GM10266 (cell line): ENCODE data around the gene PLEKHA1.

ENCODE experiments used
- DNase-seq: peaks from one replicate; pipeline ENCODE4 v3.0.0; 2012; ENCODE audit errors: extremely low spot score
- TF ChIP-seq, protein P1 (sequence below): IDR thresholded peaks from 2 replicates; pipeline ENCODE4 v1.5.1; 2012; ENCODE audit warnings: mild to moderate bottlenecking, low read depth; ENCODE audit not compliant: control insufficient read depth, insufficient read depth; ENCODE audit errors: missing control alignments

The PLEKHA1 gene

DNA sequence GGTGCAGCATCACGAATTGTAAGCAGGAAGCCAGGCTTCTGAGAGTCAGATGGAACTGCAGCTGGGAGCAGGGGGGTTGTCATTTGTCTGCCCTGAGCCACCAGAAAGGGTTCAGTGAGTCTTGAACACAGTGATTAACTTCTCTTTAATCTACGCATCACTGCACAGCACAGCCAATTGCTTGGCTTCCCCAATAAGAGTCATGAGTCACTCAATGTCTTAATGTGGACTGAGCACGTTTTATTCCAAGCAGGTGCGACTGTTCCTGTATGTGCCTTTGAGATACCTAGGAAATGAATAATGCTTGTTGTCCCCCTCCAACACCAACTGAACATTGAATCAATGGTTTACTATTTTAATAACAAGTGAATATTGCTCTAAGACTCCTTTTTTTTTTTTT, 26.0 kb upstream of the PLEKHA1 start:
- TF ChIP-seq, protein P1, sequence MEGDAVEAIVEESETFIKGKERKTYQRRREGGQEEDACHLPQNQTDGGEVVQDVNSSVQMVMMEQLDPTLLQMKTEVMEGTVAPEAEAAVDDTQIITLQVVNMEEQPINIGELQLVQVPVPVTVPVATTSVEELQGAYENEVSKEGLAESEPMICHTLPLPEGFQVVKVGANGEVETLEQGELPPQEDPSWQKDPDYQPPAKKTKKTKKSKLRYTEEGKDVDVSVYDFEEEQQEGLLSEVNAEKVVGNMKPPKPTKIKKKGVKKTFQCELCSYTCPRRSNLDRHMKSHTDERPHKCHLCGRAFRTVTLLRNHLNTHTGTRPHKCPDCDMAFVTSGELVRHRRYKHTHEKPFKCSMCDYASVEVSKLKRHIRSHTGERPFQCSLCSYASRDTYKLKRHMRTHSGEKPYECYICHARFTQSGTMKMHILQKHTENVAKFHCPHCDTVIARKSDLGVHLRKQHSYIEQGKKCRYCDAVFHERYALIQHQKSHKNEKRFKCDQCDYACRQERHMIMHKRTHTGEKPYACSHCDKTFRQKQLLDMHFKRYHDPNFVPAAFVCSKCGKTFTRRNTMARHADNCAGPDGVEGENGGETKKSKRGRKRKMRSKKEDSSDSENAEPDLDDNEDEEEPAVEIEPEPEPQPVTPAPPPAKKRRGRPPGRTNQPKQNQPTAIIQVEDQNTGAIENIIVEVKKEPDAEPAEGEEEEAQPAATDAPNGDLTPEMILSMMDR: no peak

DNA sequence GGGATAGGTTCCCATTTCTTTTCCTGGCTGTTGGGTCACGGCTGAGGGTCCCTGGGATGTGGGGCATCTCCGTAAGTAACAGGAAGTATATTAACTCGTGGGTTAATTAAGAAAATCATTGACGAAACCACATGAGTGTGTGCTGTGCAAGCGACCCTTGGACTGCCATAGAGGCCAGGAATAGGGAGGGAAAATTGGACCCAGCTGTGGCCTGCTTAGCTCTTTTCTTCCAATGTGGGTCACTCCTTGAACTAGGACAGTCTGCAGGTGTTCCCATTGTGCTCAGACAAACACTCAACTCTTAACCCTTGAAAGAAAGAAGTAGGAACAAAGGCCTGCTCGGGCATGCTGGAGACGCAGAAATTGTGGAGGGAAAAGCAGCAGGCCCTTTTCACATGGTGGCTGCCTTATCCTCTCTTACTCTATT, 25.6 kb upstream of the PLEKHA1 start:
- no peak for DNase-seq
- TF ChIP-seq, protein P1: no peak

More for the DNA sequence above, 26.0 kb upstream of the PLEKHA1 start:
- DNase-seq: no peak

DNA sequence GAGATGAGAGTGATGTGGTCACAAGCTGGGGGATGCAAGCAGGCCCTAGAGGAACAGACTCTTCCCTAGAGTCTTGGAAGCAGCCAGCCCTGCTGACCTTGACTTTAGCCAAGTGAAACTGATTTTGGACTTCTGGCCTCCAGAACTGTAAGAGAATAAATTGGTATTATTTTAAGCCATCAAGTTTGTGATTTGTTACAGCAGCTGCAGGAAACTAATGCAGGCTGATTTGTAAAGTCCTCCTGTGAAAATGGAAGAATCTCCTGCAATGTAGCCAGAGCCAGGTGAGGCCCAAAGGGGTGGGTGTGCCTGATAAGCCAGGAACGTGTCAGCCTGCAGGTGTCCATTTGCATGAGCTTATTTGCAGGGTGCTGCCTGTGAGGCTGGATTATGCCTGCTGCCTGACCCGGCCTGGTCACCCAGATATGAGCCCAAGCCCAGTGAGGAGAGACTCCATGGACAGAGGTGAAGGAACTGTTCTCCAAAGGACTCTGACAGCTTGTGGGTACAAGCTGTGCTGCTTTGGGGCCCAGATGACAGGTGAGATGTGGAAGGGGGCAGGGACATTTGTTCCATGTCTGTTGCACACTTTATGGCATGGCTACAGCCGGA, 24.6 kb upstream of the PLEKHA1 start:
- TF ChIP-seq, protein P1: no peak
- no peak for DNase-seq

DNA sequence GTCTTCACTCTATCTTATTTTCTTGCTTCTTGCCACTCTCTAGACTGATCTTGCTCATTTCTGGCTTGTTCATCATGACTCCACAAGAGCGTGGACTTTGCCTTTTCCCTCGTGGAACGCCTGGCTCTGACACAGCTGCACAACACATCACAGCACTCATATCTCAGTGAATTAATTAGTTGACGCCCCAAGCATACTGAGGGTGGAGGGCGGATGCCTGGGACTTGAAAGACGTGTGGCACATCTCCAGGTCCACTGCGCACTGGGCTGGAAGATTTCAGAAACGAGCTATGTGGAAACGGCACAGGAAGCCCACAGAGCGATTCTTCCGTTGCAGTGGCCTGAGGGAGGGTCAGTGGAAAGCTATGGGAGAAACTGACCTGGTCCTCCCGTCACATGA, 23.6 kb upstream of the PLEKHA1 start:
- TF ChIP-seq, protein P1: no peak
- DNase-seq: no peak

DNA sequence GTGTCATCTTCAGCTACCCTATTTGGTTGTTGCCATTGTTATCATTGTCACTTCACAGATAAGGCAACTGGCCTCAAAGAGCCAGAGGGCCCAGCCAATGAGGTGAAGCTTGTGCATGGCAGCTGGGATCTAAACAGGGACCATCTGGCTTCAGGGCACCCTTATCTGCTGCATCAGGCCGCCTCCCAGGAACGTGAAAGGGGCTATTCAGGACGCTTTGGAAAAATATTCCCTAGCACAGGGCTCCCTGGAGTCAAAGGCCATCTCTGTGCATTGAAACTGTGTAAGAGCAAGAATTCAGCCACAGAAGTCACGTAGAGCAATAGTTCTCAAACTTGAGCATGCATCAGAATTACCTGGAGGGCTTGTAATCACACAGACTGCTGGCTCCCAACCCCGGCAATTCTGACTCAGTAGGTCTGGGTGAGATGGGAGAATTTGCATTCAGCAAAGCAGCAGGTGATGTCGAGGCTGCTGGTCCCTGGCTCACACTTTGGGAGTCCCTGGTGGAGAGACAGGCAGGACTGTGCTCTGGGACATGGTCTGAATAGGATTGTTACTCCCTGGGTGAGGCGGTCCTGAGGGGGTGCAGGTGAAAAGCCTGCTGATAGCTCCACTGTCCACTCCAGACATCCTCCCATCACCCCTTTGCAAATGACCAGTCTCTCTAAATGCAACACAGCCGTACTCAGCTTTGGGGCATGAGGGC, 21.5 kb upstream of the PLEKHA1 start:
- DNase-seq: no peak
- TF ChIP-seq, protein P1: no peak

DNA sequence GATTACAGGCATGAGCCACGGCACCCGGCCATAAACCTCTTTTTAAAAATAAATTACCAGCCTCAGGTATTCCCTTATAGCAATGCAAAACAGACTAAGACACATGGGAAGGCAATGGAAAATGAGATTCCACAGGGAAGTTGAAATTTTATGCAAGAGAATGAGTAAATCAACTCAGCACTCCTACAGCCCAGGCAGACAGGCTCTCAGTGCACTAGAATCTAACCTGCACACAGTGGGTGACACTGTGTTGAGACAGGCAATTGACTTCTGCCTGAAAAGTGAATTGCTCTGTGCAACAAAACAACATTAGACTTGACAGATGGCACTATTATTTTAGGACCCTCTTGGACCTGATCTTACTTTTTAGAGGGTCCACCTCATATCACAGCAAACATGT, 20.1 kb upstream of the PLEKHA1 start:
- no peak for DNase-seq

More for the DNA sequence above, 20.1 kb upstream of the PLEKHA1 start:
- TF ChIP-seq, protein P1: no peak
